ENCODE data around the gene OR2H1.

OR2H1 gene

GRCh38 chr6:29504961-29505360, 48.0 kb downstream of the OR2H1 start:
- H3K27me3 ChIP-seq (ENCODE audit: control insufficient read depth, low read length): no peaks in the 10 kb centered on the region
- H3K79me2 ChIP-seq (ENCODE audit: control insufficient read depth, low read length): no peaks in the 10 kb centered on the region
- H3K36me3 ChIP-seq (ENCODE audit: control insufficient read depth, low read length): no peaks in the 10 kb centered on the region
- H4K20me1 ChIP-seq (ENCODE audit: control insufficient read depth, insufficient read depth, low read depth, low read length): no peaks in the 10 kb centered on the region
- no peak overlapping the region for H3K27ac ChIP-seq (ENCODE audit: low read depth, low read length)
- H3K4me2 ChIP-seq (ENCODE audit: low read length): no peak overlapping the region
- H3K4me1 ChIP-seq (ENCODE audit: control insufficient read depth, low read length): no peaks in the 10 kb centered on the region
- H3K9me2 ChIP-seq (replicated peaks; ENCODE audit: control insufficient read depth, low read length): no peaks in the 10 kb centered on the region
- H3K9me3 ChIP-seq (ENCODE audit: control insufficient read depth, insufficient read depth, low read length): no peaks in the 10 kb centered on the region
- no peak for TF ChIP-seq EZH2phosphoT487 (IDR thresholded peaks at IDR 0.05; ENCODE audit: borderline replicate concordance, low read length)
- TF ChIP-seq CTCF (IDR thresholded peaks at IDR 0.05; ENCODE audit: low read depth, low read length, poor library complexity, severe bottlenecking): no peak
- no peaks in the 10 kb centered on the region for H3F3A ChIP-seq (ENCODE audit: control insufficient read depth, insufficient read depth)
- no peak overlapping the region for H3K4me3 ChIP-seq (ENCODE audit: low read length)

- Histone ChIP-seq H3K79me2 (ENCODE audit: control insufficient read depth, low read length) (no peaks in the 10 kb centered on the region), H3K36me3 (ENCODE audit: control insufficient read depth, low read length) (no peaks in the 10 kb centered on the region)
Measured at GRCh38 chr6:29505808-29506207, 48.9 kb downstream of the OR2H1 start.

GRCh38 chr6:29506446-29507067, 49.6 kb downstream of the OR2H1 start:
- no peak overlapping the region for H3K4me3 ChIP-seq (ENCODE audit: low read length)
- H3K9me3 ChIP-seq (ENCODE audit: control insufficient read depth, insufficient read depth, low read length): no peaks in the 10 kb centered on the region
- H3K27me3 ChIP-seq (ENCODE audit: control insufficient read depth, low read length): no peaks in the 10 kb centered on the region
- H3K36me3 ChIP-seq (ENCODE audit: control insufficient read depth, low read length): no peaks in the 10 kb centered on the region
- no peak overlapping the region for H3K27ac ChIP-seq (ENCODE audit: low read depth, low read length)
- H4K20me1 ChIP-seq (ENCODE audit: control insufficient read depth, insufficient read depth, low read depth, low read length): no peaks in the 10 kb centered on the region
- H3K4me1 ChIP-seq (ENCODE audit: control insufficient read depth, low read length): no peaks in the 10 kb centered on the region
- no peaks in the 10 kb centered on the region for H3F3A ChIP-seq (ENCODE audit: control insufficient read depth, insufficient read depth)
- no peaks in the 10 kb centered on the region for H3K79me2 ChIP-seq (ENCODE audit: control insufficient read depth, low read length)
- no peaks in the 10 kb centered on the region for H3K9me2 ChIP-seq (replicated peaks; ENCODE audit: control insufficient read depth, low read length)
- H3K4me2 ChIP-seq (ENCODE audit: low read length): no peak overlapping the region
- TF ChIP-seq CTCF (IDR thresholded peaks at IDR 0.05; ENCODE audit: low read depth, low read length, poor library complexity, severe bottlenecking) (no peak), EZH2phosphoT487 (IDR thresholded peaks at IDR 0.05; ENCODE audit: borderline replicate concordance, low read length) (no peak)

More at GRCh38 chr6:29505808-29506207, 48.9 kb downstream of the OR2H1 start:
- H3K9me2 ChIP-seq (replicated peaks; ENCODE audit: control insufficient read depth, low read length): no peaks in the 10 kb centered on the region
- no peak overlapping the region for H3K4me2 ChIP-seq (ENCODE audit: low read length)
- H3K9me3 ChIP-seq (ENCODE audit: control insufficient read depth, insufficient read depth, low read length): no peaks in the 10 kb centered on the region
- no peaks in the 10 kb centered on the region for H3K4me1 ChIP-seq (ENCODE audit: control insufficient read depth, low read length)
- H4K20me1 ChIP-seq (ENCODE audit: control insufficient read depth, insufficient read depth, low read depth, low read length): no peaks in the 10 kb centered on the region
- no peak overlapping the region for H3K4me3 ChIP-seq (ENCODE audit: low read length)
- TF ChIP-seq CTCF (IDR thresholded peaks at IDR 0.05; ENCODE audit: low read depth, low read length, poor library complexity, severe bottlenecking) (no peak), EZH2phosphoT487 (IDR thresholded peaks at IDR 0.05; ENCODE audit: borderline replicate concordance, low read length) (no peak)
- no peaks in the 10 kb centered on the region for H3K27me3 ChIP-seq (ENCODE audit: control insufficient read depth, low read length)
- no peaks in the 10 kb centered on the region for H3F3A ChIP-seq (ENCODE audit: control insufficient read depth, insufficient read depth)
- H3K27ac ChIP-seq (ENCODE audit: low read depth, low read length): no peak overlapping the region
